Prostate gland (tissue), 2 donors: ENCODE data around the gene IGF2. TPM values are rescaled to one million over a fixed set of nuclear protein-coding genes. Genes with fewer than 3 reads are reported as not detected.

Source experiments
- DNase-seq: peaks from one replicate; pipeline ENCODE4 v3.0.0-alpha.2; 2019; ENCODE audit warnings: low spot score
- H3K27ac ChIP-seq, 2 donors: fragments of 200-600 bp; sonication (generic); 2 replicates each; pipeline ENCODE4 v1.5.1; 2017 to 2019
- H3K27me3 ChIP-seq: fragments of 200-600 bp; sonication (generic); replicated peaks from 2 replicates; pipeline ENCODE4 v1.5.1; 2019; ENCODE audit not compliant: insufficient read depth
- H3K36me3 ChIP-seq, 2 donors: fragments of 200-600 bp; sonication (generic); 1 replicate in 1 of 2; 2 replicates in 1 of 2; pipeline versions ENCODE4 v1.5.1 to v1.8.1; 2017 to 2019
- H3K4me1 ChIP-seq: fragments of 200-600 bp; sonication (generic); replicated peaks from 2 replicates; pipeline ENCODE4 v1.5.1; 2019
- H3K4me3 ChIP-seq, 2 donors: fragments of 200-600 bp; sonication (generic); 2 replicates each; pipeline ENCODE4 v1.5.1; 2017 to 2019
- H3K9me3 ChIP-seq: fragments of 200-600 bp; sonication (generic); 2 replicates; pipeline ENCODE4 v1.5.1; 2017
- POLR2A ChIP-seq: fragments of 450-650 bp; IDR thresholded peaks from one replicate; pipeline ENCODE4 v1.6.1; 2016; ENCODE audit warnings: antibody characterized with exemption, mild to moderate bottlenecking
- POLR2AphosphoS5 ChIP-seq: sonication (generic); formaldehyde crosslinking; IDR thresholded peaks from one replicate; pipeline ENCODE4 v1.6.1; 2017; ENCODE audit warnings: antibody characterized with exemption
- WGBS: methylation state at CpG from one replicate; pipeline ENCODE4 v1.1.5; 2018; 5-methylcytosine and 5-hydroxymethylcytosine counted together
- intact Hi-C: fragments of 100-400 bp; cut with DNase I; formaldehyde crosslinking; loops from one replicate; pipeline ENCODE4 v1.14.2; 2022
- total RNA-seq, 2 donors: library from RNA; depleted of rRNA; stranded (reverse); fragments of >200 nt; gene quantifications; one replicate each; pipeline ENCODE4 v1.1.0, GENCODE V29; 2016
- TF ChIP-seq, protein P1 (sequence below), 4 experiments: fragments of 200-600 bp in 2 of 4; fragments of 450-650 bp in 2 of 4; sonication (generic) in 2 of 4; IDR thresholded peaks; 1 replicate in 3 of 4; 2 replicates in 1 of 4; pipeline ENCODE4 v1.5.1; 2016 to 2019; ENCODE audit warnings: antibody characterized with exemption in 4 of 4, mild to moderate bottlenecking in 2 of 4, moderate library complexity in 2 of 4

The IGF2 gene
- total RNA-seq, 2 donors from 2014 or later, result 4.1 to 80.7 TPM

DNA sequence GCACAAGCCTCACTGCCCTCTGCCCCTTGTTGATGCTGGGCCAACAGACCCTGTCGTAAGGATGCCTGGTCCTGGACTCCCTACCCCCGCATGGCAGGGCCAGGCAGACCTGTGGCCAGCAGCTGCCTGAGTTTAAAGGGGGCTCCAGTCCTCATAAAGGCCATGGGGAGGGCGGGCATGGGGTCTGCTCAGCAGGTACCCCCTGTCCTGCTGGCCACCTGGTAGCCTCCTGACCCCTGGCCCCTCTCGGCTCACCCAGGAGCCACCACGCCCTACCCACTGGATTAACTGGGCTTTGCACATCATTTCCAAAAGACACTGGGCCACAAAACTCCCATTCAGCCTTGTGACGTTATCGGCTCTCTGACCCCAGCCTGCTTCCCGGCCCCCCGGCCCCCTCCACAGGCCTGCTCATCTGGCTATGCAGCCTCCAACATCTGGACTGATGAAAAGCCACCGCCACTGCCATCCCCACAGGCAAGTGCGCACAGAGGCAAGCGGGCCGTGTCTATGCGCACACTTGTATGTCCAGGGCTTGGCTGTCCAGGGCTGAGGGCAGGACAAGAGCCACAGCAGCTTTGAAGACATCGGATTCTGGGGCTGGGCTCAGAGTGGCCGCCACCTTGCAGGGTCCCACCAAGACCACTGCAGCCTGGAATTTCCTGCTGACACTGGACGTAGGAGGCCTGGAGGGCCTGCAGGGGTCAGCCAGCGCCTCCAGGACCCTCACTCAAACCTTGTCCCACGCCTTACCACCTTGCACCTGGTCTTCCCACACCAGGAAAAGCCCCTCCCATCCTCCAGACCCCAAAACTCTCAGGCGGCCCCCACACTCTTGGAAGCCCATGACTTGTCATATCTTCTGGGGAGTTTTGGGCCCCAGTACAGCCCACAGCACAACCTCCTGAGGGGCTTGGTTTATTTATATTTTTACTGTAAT, 48.7 kb downstream of the IGF2 start:
- H3K4me1 ChIP-seq, result peaks cover 6% of the 10 kb centered on the region
- no peak overlapping the region for H3K27ac ChIP-seq
- H3K9me3 ChIP-seq, result no peaks in the 10 kb centered on the region
- no peaks in the 10 kb centered on the region for H3K27me3 ChIP-seq
- TF ChIP-seq, protein P1, sequence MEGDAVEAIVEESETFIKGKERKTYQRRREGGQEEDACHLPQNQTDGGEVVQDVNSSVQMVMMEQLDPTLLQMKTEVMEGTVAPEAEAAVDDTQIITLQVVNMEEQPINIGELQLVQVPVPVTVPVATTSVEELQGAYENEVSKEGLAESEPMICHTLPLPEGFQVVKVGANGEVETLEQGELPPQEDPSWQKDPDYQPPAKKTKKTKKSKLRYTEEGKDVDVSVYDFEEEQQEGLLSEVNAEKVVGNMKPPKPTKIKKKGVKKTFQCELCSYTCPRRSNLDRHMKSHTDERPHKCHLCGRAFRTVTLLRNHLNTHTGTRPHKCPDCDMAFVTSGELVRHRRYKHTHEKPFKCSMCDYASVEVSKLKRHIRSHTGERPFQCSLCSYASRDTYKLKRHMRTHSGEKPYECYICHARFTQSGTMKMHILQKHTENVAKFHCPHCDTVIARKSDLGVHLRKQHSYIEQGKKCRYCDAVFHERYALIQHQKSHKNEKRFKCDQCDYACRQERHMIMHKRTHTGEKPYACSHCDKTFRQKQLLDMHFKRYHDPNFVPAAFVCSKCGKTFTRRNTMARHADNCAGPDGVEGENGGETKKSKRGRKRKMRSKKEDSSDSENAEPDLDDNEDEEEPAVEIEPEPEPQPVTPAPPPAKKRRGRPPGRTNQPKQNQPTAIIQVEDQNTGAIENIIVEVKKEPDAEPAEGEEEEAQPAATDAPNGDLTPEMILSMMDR (IDR thresholded peaks at IDR 0.05), result no peak
- no peak for TF ChIP-seq POLR2AphosphoS5
- no peak for TF ChIP-seq POLR2A
- intact Hi-C loops, result no loop called here
- H3K36me3 ChIP-seq, result no peaks in the 10 kb centered on the region
- WGBS, result 95% methylated on average over 20 of the region's 20 CpGs
- no peak overlapping the region for H3K4me3 ChIP-seq
- DNase-seq, result no peak

DNA sequence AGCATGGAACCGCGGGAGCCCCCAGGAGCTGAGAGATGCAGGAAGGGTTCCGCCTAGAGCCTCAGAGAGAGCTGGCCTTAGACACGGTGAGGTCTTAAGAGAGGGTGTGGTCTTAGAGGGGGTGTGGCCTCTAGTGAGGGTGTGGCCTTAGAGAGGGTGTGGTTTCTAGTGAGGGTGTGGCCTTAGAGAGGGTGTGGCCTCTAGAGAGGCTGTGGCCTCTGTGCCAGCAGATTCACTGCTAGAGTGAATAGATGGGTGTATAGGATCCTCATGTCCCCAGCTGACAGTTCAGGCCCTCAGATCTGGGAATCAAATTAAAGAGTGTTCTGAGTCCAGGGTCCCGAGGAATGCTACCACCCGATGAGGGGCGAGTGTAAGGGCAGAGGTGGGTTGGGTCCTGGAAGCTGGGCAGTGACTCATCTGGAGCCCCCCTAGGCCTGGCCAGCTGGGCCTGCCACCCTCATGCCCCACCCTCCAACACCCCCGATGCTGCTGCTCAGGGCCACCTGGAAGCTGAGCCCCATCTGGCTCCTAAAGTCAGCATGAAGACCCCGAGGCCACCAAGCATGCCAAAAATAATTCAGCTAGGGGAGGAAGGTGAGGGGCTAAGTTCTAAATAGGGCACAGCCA, 49.5 kb downstream of the IGF2 start:
- TF ChIP-seq, protein P1 (IDR thresholded peaks at IDR 0.05), result no peak
- TF ChIP-seq POLR2A, result no peak
- no peak for TF ChIP-seq POLR2AphosphoS5
- Histone ChIP-seq H3K4me3 (no peak overlapping the region), H3K36me3 (no peaks in the 10 kb centered on the region), H3K27me3 (no peaks in the 10 kb centered on the region), H3K9me3 (no peaks in the 10 kb centered on the region), H3K27ac (no peak overlapping the region), H3K4me1 (peaks cover 6% of the 10 kb centered on the region)
- intact Hi-C loops, result no loop called here
- WGBS, result 80% methylated on average over 7 of the region's 9 CpGs
- no peak for DNase-seq

DNA sequence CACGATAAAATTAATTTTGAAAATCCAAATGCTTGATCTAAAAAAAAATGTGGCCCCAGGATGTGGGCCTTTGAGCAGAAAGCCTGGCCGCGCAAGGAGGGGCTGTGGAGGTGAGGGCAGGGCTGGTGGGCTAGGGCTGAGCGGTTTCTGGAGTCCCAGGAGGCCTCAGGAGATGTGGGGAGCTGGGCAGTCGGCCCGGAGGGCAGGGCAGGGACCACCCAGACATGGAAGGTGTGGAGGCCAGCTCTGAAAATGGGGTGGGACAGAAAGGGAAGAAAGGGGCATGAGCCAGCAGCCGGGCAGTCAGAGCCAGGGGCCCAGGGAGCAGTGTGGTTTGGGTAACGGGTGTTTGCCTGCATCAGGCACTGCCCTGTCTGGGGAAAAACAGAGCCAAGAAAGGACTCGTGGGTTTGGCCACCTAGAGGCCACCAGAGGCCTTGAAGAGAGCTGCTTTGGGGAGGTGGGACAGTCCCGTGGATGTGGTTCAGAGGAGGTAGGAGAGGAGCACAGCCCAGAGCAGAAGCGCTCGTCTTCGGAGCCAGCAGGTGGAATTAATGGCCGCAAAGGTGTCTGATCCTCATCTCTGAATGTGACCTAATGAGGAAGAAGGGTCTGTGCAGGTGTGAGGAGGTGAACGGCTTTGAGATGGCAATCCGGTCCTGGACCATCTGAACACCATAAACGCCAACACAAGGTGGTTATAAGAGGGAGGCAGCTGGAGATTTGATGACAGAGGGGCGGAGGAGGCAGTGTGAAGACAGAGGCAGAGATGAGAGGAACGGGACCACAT, 50.2 kb downstream of the IGF2 start:
- intact Hi-C loops, result no loop called here
- no peak for DNase-seq
- no peak overlapping the region for H3K27ac ChIP-seq
- H3K36me3 ChIP-seq, result no peaks in the 10 kb centered on the region
- no peaks in the 10 kb centered on the region for H3K9me3 ChIP-seq
- WGBS, result 82% methylated on average over 19 of the region's 19 CpGs
- no peak overlapping the region for H3K4me3 ChIP-seq
- TF ChIP-seq, protein P1 (IDR thresholded peaks at IDR 0.05), result no peak
- no peak for TF ChIP-seq POLR2A
- no peak for TF ChIP-seq POLR2AphosphoS5
- peaks cover 6% of the 10 kb centered on the region for H3K4me1 ChIP-seq
- no peaks in the 10 kb centered on the region for H3K27me3 ChIP-seq

DNA sequence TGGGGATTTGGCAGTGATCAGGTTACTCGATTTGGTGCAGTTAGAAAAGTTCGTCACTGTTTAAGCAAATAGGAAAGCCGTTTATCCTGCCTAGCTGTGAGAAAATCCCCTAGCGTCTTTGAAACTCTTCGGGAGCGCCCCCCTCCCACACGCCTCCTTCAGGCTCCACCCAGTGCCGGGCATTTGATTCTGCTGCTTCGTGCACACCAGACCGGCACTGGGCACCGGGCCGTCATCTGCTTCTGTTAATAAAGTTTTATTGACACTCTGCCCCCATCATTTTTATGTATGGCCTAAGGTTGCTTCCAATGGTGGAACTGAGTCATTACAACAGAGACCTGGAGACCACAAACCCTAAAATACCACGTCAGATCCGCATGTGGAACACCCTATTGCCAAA, 50.9 kb downstream of the IGF2 start:
- WGBS, result 77% methylated on average over 14 of the region's 14 CpGs
- H3K27ac ChIP-seq, result no peak overlapping the region
- intact Hi-C loops, result no loop called here
- TF ChIP-seq POLR2A, result no peak
- TF ChIP-seq, protein P1 (IDR thresholded peaks at IDR 0.05), result no peak
- no peak for TF ChIP-seq POLR2AphosphoS5
- H3K36me3 ChIP-seq, result no peaks in the 10 kb centered on the region
- H3K4me1 ChIP-seq, result peaks cover 6% of the 10 kb centered on the region
- H3K4me3 ChIP-seq, result no peak overlapping the region
- no peaks in the 10 kb centered on the region for H3K9me3 ChIP-seq
- no peaks in the 10 kb centered on the region for H3K27me3 ChIP-seq
- DNase-seq, result no peak
